Muscle layer of duodenum (tissue), 2 donors: ENCODE data around the gene LTBR.

Source experiments
- H3K27ac ChIP-seq: one replicate; pipeline ENCODE4 v1.7.0; 2013; ENCODE audit warnings: mild to moderate bottlenecking, low read length
- H3K27me3 ChIP-seq: one replicate; pipeline ENCODE4 v1.7.0; 2013; ENCODE audit warnings: low read depth, mild to moderate bottlenecking, control low read depth, low read length
- H3K36me3 ChIP-seq, 2 donors: one replicate each; pipeline ENCODE4 v1.7.0; 2013; ENCODE audit warnings: low read length in 2 of 2, control low read depth in 1 of 2, mild to moderate bottlenecking in 1 of 2; ENCODE audit not compliant: insufficient read depth in 2 of 2, control insufficient read depth in 1 of 2
- H3K4me1 ChIP-seq, 2 donors: one replicate each; pipeline ENCODE4 v1.7.0; 2013; ENCODE audit warnings: low read length in 2 of 2, mild to moderate bottlenecking in 2 of 2, control low read depth in 1 of 2, moderate library complexity in 1 of 2; ENCODE audit not compliant: insufficient read depth in 2 of 2, control insufficient read depth in 1 of 2
- H3K4me3 ChIP-seq, 2 donors: one replicate each; pipeline ENCODE4 v1.7.0; 2013; ENCODE audit warnings: low read length in 2 of 2, low read depth in 1 of 2, mild to moderate bottlenecking in 1 of 2
- H3K9me3 ChIP-seq, 2 donors: one replicate each; pipeline ENCODE4 v1.7.0; 2013; ENCODE audit warnings: low read length in 2 of 2, control low read depth in 1 of 2, mild to moderate bottlenecking in 1 of 2; ENCODE audit not compliant: control insufficient read depth in 1 of 2
- donor health status: healthy.

Gene LTBR

GRCh38 chr12:6378709-6379472 lies 5.1 kb upstream of the LTBR start:
- Histone ChIP-seq H3K9me3 (no peaks in the 10 kb centered on the region), H3K36me3 (no peaks in the 10 kb centered on the region), H3K27ac (no peak overlapping the region), H3K4me3 (no peak overlapping the region), H3K27me3 (no peaks in the 10 kb centered on the region), H3K4me1 (peaks cover 24 to 49% of the 10 kb centered on the region in 2 donors)

- Histone ChIP-seq H3K4me3 (no peak overlapping the region), H3K27ac (no peak overlapping the region), H3K9me3 (no peaks in the 10 kb centered on the region), H3K27me3 (no peaks in the 10 kb centered on the region), H3K36me3 (no peaks in the 10 kb centered on the region), H3K4me1 (peaks cover 24 to 59% of the 10 kb centered on the region in 2 donors)
Measured at GRCh38 chr12:6380141-6381121, 3.5 kb upstream of the LTBR start.

- H3K9me3 ChIP-seq = no peaks in the 10 kb centered on the region
- no peak overlapping the region for H3K27ac ChIP-seq
- peaks cover 18 to 53% of the 10 kb centered on the region in 2 donors for H3K4me1 ChIP-seq
- H3K4me3 ChIP-seq = no peak overlapping the region
- H3K27me3 ChIP-seq = no peaks in the 10 kb centered on the region
- peaks cover 9 to 11% of the 10 kb centered on the region in 2 donors for H3K36me3 ChIP-seq
Measured at GRCh38 chr12:6382371-6382770, 1.6 kb upstream of the LTBR start.

GRCh38 chr12:6382982-6383381 lies 980 bp upstream of the LTBR start:
- Histone ChIP-seq H3K4me3 (peak overlapping the region; percentile 82 to 92), H3K36me3 (peaks cover 15 to 17% of the 10 kb centered on the region in 2 donors), H3K4me1 (peaks cover 12 to 52% of the 10 kb centered on the region in 2 donors), H3K27ac (peak overlapping the region; percentile 95), H3K9me3 (no peaks in the 10 kb centered on the region), H3K27me3 (no peaks in the 10 kb centered on the region)

- Histone ChIP-seq H3K36me3 (peaks cover 29% of the 10 kb centered on the region in 2 donors), H3K27ac (peak overlapping the region; percentile 95), H3K4me1 (peaks cover 12 to 47% of the 10 kb centered on the region in 2 donors), H3K27me3 (no peaks in the 10 kb centered on the region), H3K4me3 (peak overlapping the region; percentile 82 to 92), H3K9me3 (no peaks in the 10 kb centered on the region)
Measured at GRCh38 chr12:6384499-6385436, 806 bp downstream of the LTBR start.

GRCh38 chr12:6386038-6386437 lies 2.1 kb downstream of the LTBR start:
- Histone ChIP-seq H3K27ac (no peak overlapping the region), H3K36me3 (peaks cover 35 to 37% of the 10 kb centered on the region in 2 donors), H3K27me3 (no peaks in the 10 kb centered on the region), H3K4me1 (peaks cover 12 to 47% of the 10 kb centered on the region in 2 donors), H3K4me3 (no peak overlapping the region), H3K9me3 (no peaks in the 10 kb centered on the region)

- Histone ChIP-seq H3K27me3 (no peaks in the 10 kb centered on the region), H3K4me1 (peaks cover 13 to 51% of the 10 kb centered on the region in 2 donors), H3K9me3 (no peaks in the 10 kb centered on the region), H3K4me3 (no peak overlapping the region), H3K36me3 (peaks cover 38 to 39% of the 10 kb centered on the region in 2 donors), H3K27ac (no peak overlapping the region)
Measured at GRCh38 chr12:6386491-6386890, 2.5 kb downstream of the LTBR start.

- Histone ChIP-seq H3K36me3 (peaks cover 39 to 41% of the 10 kb centered on the region in 2 donors), H3K27ac (peak overlapping the region; percentile 41), H3K27me3 (no peaks in the 10 kb centered on the region), H3K4me3 (no peak overlapping the region), H3K9me3 (no peaks in the 10 kb centered on the region), H3K4me1 (peaks cover 15 to 59% of the 10 kb centered on the region in 2 donors)
Measured at GRCh38 chr12:6387541-6387940, 3.6 kb downstream of the LTBR start.

- Histone ChIP-seq H3K27ac (no peak overlapping the region), H3K4me1 (peaks cover 4 to 46% of the 10 kb centered on the region in 2 donors), H3K27me3 (no peaks in the 10 kb centered on the region), H3K4me3 (no peak overlapping the region), H3K36me3 (peaks cover 44 to 49% of the 10 kb centered on the region in 2 donors), H3K9me3 (no peaks in the 10 kb centered on the region)
Measured at GRCh38 chr12:6390084-6390799, 6.3 kb downstream of the LTBR start.

GRCh38 chr12:6391013-6391412 lies 7.1 kb downstream of the LTBR start:
- H3K27me3 ChIP-seq = no peaks in the 10 kb centered on the region
- no peak overlapping the region for H3K27ac ChIP-seq
- H3K4me1 ChIP-seq = peaks cover 4 to 38% of the 10 kb centered on the region in 2 donors
- no peaks in the 10 kb centered on the region for H3K9me3 ChIP-seq
- peaks cover 44 to 48% of the 10 kb centered on the region in 2 donors for H3K36me3 ChIP-seq
- no peak overlapping the region for H3K4me3 ChIP-seq
